ENCODE data around the gene XKR7. TPM values are rescaled to one million over a fixed set of nuclear protein-coding genes. Genes with fewer than 3 reads are reported as not detected.
A peak's percentile ranks its signal among the peaks of the same experiment; 100 is the strongest.

The XKR7 gene
- total RNA-seq, 4 donors from 2014 or later, result under 0.01 TPM; not detected in 3

DNA sequence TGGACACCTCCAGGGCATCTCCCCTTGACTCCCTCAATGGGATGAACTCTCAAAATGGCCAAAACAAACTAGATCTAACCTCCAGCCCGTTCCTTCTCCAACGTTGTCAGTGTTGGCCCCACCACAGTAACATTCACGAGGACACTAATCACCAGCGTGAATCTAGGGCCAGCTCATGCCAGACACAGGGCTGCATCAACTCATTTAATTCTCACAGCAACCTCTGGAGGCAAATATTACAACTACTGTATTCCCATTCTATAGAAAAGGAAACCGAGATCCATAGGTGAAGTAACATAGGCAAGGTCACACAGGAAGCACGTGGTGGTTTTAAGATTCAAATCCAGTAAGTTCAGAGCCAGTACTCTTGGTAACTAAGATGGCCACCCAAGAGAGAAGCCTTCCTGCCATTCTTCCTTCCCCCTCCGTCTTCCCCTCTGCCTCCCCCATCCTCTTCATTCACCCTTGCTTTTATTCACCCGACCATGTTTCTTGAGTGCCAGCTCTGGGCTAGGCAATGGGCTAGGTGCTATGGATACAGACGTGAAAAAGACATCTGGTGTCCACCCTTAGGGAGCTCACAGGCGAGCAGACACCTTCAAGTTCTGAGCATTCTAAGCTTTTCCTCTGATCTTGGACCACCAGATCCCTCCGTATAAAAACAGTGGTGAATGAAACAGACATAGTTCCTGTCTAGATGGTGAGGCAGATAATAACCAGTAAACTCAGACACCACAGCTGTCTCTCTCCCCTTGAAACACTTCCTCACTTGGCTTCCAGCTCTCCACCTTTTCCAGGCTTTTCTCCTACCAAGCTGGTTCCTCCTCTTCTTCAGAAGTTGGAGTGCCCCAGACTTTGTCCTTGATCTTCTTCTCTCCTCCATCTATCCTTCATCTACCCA lies 51.9 kb downstream of the XKR7 start:
- TF ChIP-seq EP300 (IDR thresholded peaks at IDR 0.05; ENCODE audit: low read depth) (no peak), POLR2A (IDR thresholded peaks at IDR 0.05) (no peak), POLR2AphosphoS5 (IDR thresholded peaks at IDR 0.05) (no peak), CTCF (IDR thresholded peaks at IDR 0.05) (no peak)
- no peak for DNase-seq
- in situ Hi-C loops (cut with MboI; ENCODE audit: low pct_ligation_motif_present in 1 of 4, low pct_unique_long_range_greater_than_20kb in 1 of 4, low sequenced_read_pairs in 3 of 4) (no loop called here), intact Hi-C loops (cut with DNase I; ENCODE audit: low total_unique reads) (no loop called here)
- Histone ChIP-seq H3K9me3 (no peaks in the 10 kb centered on the region), H3K4me1 (peaks cover 0 to 16% (median 12%) of the 10 kb centered on the region in 4 donors), H3K27ac (no peak overlapping the region), H3K36me3 (no peaks in the 10 kb centered on the region), H3K27me3 (peaks cover 94% of the 10 kb centered on the region), H3K4me3 (peak overlapping the region in 2 of 4 donors; percentile 50 to 61)
- WGBS, 2 donors (ENCODE audit: low coverage in 1 of 2), result 24 to 40% methylated on average over 1 to 11 of the region's 11 CpGs

GRCh38 chr20:32021091-32021490 lies 53.1 kb downstream of the XKR7 start:
- Histone ChIP-seq H3K9me3 (no peaks in the 10 kb centered on the region), H3K27me3 (peaks cover 95% of the 10 kb centered on the region), H3K4me1 (peaks cover 0 to 16% (median 12%) of the 10 kb centered on the region in 4 donors), H3K4me3 (no peak overlapping the region), H3K27ac (no peak overlapping the region), H3K36me3 (no peaks in the 10 kb centered on the region)
- intact Hi-C loops (cut with DNase I; ENCODE audit: low total_unique reads) (no loop called here), in situ Hi-C loops (cut with MboI; ENCODE audit: low pct_ligation_motif_present in 1 of 4, low pct_unique_long_range_greater_than_20kb in 1 of 4, low sequenced_read_pairs in 3 of 4) (no loop called here)
- no peak for TF ChIP-seq CTCF (IDR thresholded peaks at IDR 0.05)
- no peak for TF ChIP-seq POLR2A (IDR thresholded peaks at IDR 0.05)
- TF ChIP-seq POLR2AphosphoS5 (IDR thresholded peaks at IDR 0.05), result no peak
- no peak for TF ChIP-seq EP300 (IDR thresholded peaks at IDR 0.05; ENCODE audit: low read depth)
- 74 to 84% methylated on average over 2 to 4 of the region's 4 CpGs for WGBS, 2 donors (ENCODE audit: low coverage in 1 of 2)
- no peak for DNase-seq

- intact Hi-C loops (cut with DNase I; ENCODE audit: low total_unique reads), result no loop called here
- Histone ChIP-seq H3K27me3 (peaks cover 68% of the 10 kb centered on the region), H3K27ac (no peak overlapping the region), H3K36me3 (no peaks in the 10 kb centered on the region), H3K4me3 (no peak overlapping the region), H3K9me3 (no peaks in the 10 kb centered on the region), H3K4me1 (no peaks in the 10 kb centered on the region)
- TF ChIP-seq POLR2A (IDR thresholded peaks at IDR 0.05) (no peak), CTCF (IDR thresholded peaks at IDR 0.05) (no peak)
- in situ Hi-C loops (cut with MboI; ENCODE audit: low pct_ligation_motif_present in 1 of 4, low pct_unique_long_range_greater_than_20kb in 1 of 4, low sequenced_read_pairs in 3 of 4), result no loop called here
- DNase-seq, result no peak
- WGBS, 2 donors (ENCODE audit: low coverage in 1 of 2), result 78% methylated on average over 6 of the region's 6 CpGs; no CpG with 5 or more reads in 1 of the 2 donors
These were observed 56.8 kb downstream of the XKR7 start for GRCh38 chr20:32024683-32025295.

GRCh38 chr20:32027643-32028042 lies 59.7 kb downstream of the XKR7 start:
- no peak overlapping the region for H3K4me3 ChIP-seq
- H3K4me1 ChIP-seq, result peaks cover 0 to 12% (median 8%) of the 10 kb centered on the region in 4 donors
- H3K27me3 ChIP-seq, result peaks cover 62% of the 10 kb centered on the region
- no peak for DNase-seq
- H3K36me3 ChIP-seq, result no peaks in the 10 kb centered on the region
- intact Hi-C loops (cut with DNase I; ENCODE audit: low total_unique reads) (no loop called here), in situ Hi-C loops (cut with MboI; ENCODE audit: low pct_ligation_motif_present in 1 of 4, low pct_unique_long_range_greater_than_20kb in 1 of 4, low sequenced_read_pairs in 3 of 4) (no loop called here)
- 84 to 87% methylated on average over 3 of the region's 3 CpGs for WGBS, 2 donors (ENCODE audit: low coverage in 1 of 2)
- TF ChIP-seq POLR2A (IDR thresholded peaks at IDR 0.05) (no peak), EP300 (IDR thresholded peaks at IDR 0.05; ENCODE audit: low read depth) (no peak), CTCF (IDR thresholded peaks at IDR 0.05) (no peak), POLR2AphosphoS5 (IDR thresholded peaks at IDR 0.05) (no peak)
- no peaks in the 10 kb centered on the region for H3K9me3 ChIP-seq
- H3K27ac ChIP-seq, result no peak overlapping the region

Data from transverse colon (tissue), 4 donors.